Amygdala (tissue), 56 donors: ENCODE measurements around the gene GP5.
A peak's percentile ranks its signal among the peaks of the same experiment; 100 is the strongest.

Experiments used
- DNase-seq, 56 donors: peaks; one replicate each; lab custom pipeline; 2025; lab: John Stamatoyannopoulos, UW

GP5 gene

GRCh38 chr3:194399166-194399565 lies at the start of gene GP5:
Gene GP5, minus strand, starts transcription at chr3:194399266. Its CDS starts 984 bp downstream, at chr3:194398282.
- no peak for DNase-seq

DNA sequence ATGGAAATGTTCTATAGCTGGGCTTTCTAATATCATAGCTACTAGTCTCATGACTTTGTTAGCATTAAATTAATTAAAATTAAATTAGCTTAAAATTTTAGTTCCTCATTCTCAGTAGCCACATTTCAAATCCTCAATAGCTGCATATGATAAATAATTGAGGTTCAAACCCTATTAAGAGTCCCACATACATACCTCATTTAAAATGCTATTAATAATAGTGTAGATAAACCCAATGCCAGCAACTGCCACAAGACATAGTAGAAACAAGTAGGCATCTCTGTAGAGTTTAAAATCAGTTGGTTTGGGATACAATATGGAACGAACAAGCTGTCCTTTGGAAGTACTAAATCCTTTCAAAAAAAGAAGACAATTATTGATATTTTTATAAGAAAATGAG lies 48.6 kb upstream of the GP5 start:
- DNase-seq: no peak

GRCh38 chr3:194447161-194447560 lies 48.1 kb upstream of the GP5 start:
- no peak for DNase-seq

GRCh38 chr3:194446754-194447153 lies 47.7 kb upstream of the GP5 start:
- DNase-seq: no peak

DNA sequence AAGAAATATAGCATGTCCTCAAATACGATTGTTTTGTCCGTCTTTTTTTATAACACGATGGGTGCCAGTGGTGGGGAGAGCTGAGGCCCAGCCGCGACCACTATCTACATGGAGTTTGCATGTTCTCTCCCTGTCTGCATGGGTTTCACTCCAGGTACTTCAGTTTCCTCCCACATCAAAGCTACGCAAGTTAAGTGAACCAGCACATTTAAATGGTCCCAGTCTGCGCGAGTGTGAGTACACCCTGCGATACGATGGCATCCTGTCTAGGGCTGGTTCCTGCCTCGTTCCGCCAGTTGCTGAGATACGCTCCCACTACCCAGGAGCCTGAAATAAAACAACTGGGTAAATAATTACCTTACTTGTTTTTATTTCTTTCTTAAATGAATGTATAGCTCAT lies 47.1 kb upstream of the GP5 start:
- no peak for DNase-seq

GRCh38 chr3:194443901-194444300 lies 44.8 kb upstream of the GP5 start:
- DNase-seq: no peak

DNA sequence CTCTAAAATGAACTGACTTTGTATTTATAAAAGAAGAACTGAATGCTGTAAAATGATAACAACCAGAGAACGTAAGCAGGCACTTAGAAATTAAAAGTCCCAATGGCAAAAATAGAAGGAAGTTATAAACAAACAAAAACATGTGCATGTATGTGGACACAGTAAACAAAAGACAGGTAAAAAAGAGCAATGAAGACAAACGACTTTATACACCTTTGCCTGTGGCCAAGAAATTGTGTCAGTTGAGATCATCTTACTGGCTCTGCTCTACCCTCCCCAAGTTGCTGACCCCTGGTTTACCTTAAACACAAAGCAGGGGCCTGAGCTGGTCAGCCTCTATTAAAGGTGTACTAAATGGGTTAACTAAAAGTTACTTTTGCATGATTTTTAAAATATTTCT lies 41.7 kb upstream of the GP5 start:
- no peak for DNase-seq

- DNase-seq: no peak
These were observed 41.0 kb upstream of the GP5 start for GRCh38 chr3:194439881-194440550.

GRCh38 chr3:194434503-194434902 lies 35.4 kb upstream of the GP5 start:
- DNase-seq: no peak

- no peak for DNase-seq
These were observed 32.5 kb upstream of the GP5 start for GRCh38 chr3:194431554-194431953.

- DNase-seq: no peak
These were observed 26.3 kb upstream of the GP5 start for GRCh38 chr3:194425399-194425798.

- no peak for DNase-seq
These were observed 25.9 kb upstream of the GP5 start for GRCh38 chr3:194424953-194425352.

GRCh38 chr3:194424373-194424772 lies 25.3 kb upstream of the GP5 start:
- DNase-seq: no peak

GRCh38 chr3:194423317-194423716 lies 24.3 kb upstream of the GP5 start:
- DNase-seq: no peak

DNA sequence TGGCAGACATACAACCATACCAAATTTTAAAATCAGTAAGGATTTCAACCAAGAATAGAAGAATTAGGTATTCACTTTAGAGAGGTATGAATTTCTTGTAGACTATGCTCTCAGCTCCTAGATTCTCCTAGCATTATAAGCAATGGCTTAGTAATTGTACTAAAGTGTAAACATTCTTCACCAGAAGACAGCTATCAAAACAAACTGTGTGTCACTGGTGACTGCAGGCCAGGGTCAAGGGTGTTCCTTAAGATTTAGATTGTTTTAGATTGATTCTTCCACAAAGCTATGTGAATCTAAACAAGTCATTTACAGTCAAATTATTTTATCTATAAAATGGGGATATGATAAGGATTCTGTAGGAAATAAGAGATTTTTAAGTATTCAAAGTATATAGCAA lies 23.1 kb upstream of the GP5 start:
- DNase-seq: no peak

GRCh38 chr3:194418671-194419070 lies 19.6 kb upstream of the GP5 start:
- no peak for DNase-seq

DNA sequence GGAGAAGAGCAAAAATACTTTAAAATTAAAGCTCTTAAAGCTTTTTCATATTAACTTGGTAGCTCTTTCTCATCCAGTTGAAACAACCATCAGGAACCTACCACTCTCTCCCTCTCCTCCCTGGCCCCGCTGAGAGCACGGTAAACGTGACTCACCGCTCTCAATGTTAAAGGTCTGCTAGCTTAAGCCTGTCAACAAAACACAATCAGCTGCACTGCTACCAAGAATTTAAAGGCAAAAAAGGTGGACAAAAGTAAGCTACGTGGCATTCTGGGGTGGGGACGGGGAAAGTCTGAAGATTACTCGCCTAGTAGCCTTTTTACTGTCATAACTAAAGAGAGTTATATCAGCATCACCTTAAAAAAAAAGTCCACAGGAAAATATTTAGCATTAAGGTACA lies 8.4 kb upstream of the GP5 start:
- no peak for DNase-seq

DNA sequence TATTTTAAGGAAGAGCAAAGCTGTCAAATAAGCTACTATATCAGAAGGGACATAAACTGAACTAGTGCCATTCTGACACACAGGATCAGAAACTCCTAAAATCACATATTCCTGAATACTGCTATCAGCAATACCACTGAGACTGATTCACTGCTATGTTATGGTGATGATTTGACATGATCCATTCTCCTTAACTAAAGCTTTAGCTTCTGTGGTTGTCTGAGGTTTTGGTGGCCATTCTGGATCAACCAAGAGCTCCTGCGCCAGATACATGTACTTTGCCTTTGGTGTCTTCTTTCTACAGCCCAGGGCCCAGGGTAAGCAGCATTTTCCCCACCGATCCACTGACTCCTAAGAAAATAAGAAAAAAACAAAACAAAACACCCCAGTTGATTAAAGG lies 6.7 kb upstream of the GP5 start:
- DNase-seq: no peak

DNA sequence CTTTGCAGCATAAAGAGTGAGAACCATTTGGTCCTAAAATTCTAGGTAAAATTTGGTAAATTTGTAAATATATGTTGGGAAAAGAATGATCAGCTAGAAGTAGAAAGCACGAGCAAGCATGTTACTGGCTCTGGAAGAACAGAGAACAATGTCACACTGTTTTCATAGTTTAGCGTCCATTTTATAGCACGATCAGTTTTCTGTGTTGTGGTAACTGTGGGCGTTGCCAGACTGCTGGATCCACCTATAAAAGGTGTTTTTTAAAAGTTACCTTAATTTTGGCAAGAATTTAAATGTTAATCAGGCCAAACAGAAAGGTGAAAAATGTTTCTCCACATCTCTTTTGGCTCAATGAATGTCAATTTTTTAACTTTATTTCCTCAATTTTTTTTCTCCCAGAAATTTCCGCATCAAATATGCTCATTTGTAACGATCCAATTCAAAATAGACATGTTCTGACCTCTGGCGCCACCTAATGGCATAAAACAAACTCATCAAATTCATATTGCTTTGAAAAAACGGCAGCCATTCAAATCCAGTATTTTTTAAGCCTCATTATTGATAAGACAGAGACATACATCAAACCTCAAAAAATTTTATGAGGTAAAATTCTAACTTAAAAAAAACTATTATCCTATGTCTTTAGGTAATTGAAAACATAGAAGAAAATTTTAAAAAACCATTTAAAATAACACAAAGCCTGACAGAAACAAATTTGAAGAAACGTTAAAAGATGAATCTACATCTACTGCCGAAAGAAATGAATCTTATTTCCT lies 5.5 kb upstream of the GP5 start:
- DNase-seq: peak in 3 of 56 donors; percentile 39 to 61 (median 47)

DNA sequence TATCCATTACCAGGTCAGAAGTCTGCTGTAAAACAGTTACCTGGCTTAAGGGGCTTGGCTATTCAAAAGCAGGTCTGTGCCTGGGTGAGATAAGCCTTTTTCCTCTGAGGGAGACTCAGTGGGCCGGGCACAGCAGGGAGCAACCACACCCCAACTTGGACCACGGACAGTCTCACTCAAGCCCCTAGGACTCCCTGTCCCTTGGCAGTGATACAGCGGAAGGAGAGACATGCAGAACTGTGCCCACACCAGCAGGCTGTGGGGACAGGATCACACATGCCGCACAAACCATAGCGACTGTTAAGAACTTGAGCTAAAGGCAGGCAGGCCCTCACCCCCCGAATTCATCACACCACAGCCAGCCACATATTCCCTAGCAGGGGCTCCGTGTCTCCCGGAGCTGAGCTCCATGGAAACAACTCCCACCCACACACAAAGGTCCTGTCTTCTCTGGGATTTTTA lies 2.8 kb upstream of the GP5 start:
- DNase-seq: peak in 2 of 56 donors; percentile 11 to 24

- DNase-seq: no peak
These were observed 2.3 kb upstream of the GP5 start for GRCh38 chr3:194401346-194401745.

DNA sequence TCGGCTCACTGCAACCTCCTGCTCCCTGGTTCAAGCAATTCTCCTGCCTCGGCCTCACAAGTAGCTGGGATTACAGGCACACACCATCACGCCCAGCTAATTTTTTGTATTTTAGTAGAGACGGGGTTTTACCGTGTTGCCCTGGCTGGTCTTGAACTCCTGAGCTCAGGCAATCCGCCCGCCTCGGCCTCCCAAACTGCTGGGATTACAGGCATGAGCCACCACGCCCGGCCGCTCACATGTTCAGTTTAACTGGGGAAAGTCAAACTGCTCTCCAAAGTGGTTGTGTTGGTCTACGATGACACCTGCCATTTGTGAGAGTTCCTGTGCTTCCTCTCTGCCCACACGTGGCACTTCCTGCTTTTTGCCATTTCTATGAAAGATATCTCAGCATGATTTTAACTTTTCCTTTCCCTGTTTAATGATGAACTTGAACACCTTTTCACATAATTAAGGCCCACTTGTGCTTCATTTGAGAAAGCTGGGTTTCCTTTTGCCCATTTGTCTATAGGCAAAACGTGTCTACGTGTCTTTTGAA lies 877 bp upstream of the GP5 start:
- no peak for DNase-seq
